PC-3 (cell line): ENCODE measurements around the gene SAP30. TPM values are rescaled to one million over a fixed set of nuclear protein-coding genes. Genes with fewer than 3 reads are reported as not detected.

Source experiments
- ATAC-seq: fragments of 200-7000 bp; cut with Tn5 transposase; 2 replicates; pipeline ENCODE4 v1.9.1; 2020; ENCODE audit warnings: mild to moderate bottlenecking, moderate library complexity
- BruUV-seq: library from RNA; stranded (reverse); fragments of 400-500 nt; replicated peaks from 2 replicates; lab custom pipeline; 2021; lab: Mats Ljungman, UMichigan
- CTCF ChIA-PET: fragments of 300-600 bp; sonication (Branson Sonifier 250); formaldehyde crosslinking; loops from one replicate; lab custom pipeline; 2022; ENCODE audit warnings: antibody characterized with exemption; lab: Charles Lee
- POLR2A ChIA-PET: fragments of 300-600 bp; sonication (Branson Sonifier 250); formaldehyde crosslinking; loops from one replicate; lab custom pipeline; 2022; ENCODE audit warnings: antibody characterized with exemption; ENCODE audit not compliant: unreplicated experiment; lab: Charles Lee
- DNase-seq: peaks from one replicate; pipeline ENCODE4 v3.0.0-alpha.2; 2015
- H2AFZ ChIP-seq: fragments of 300-600 bp; sonication (generic); 2 replicates; pipeline ENCODE4 v1.6.0; 2016; ENCODE audit warnings: antibody characterized with exemption, low read length
- H3F3A ChIP-seq: fragments of 300-600 bp; sonication (generic); one replicate; pipeline ENCODE4 v1.6.0; 2017; ENCODE audit warnings: antibody characterized with exemption, low read length, control low read depth, mild to moderate bottlenecking; ENCODE audit not compliant: unreplicated experiment
- H3K27ac ChIP-seq: fragments of 300-600 bp; sonication (generic); 2 replicates; pipeline ENCODE4 v1.5.1; 2016; ENCODE audit warnings: mild to moderate bottlenecking, low read length
- H3K27me3 ChIP-seq: fragments of 300-600 bp; sonication (generic); 2 replicates; pipeline ENCODE4 v1.6.1; 2016; ENCODE audit warnings: low read length, mixed read lengths
- H3K36me3 ChIP-seq: fragments of 300-600 bp; sonication (generic); 2 replicates; pipeline ENCODE4 v1.6.1; 2016; ENCODE audit warnings: low read depth, mixed run types, low read length, mixed read lengths
- H3K4me1 ChIP-seq: fragments of 300-600 bp; sonication (generic); 2 replicates; pipeline ENCODE4 v1.5.1; 2016; ENCODE audit warnings: low read length; ENCODE audit not compliant: insufficient read depth
- H3K4me2 ChIP-seq: fragments of 300-600 bp; sonication (generic); 2 replicates; pipeline ENCODE4 v1.6.0; 2016; ENCODE audit warnings: low read length
- H3K4me3 ChIP-seq: fragments of 300-600 bp; sonication (generic); 2 replicates; pipeline ENCODE4 v1.5.1; 2016; ENCODE audit warnings: mild to moderate bottlenecking, low read length, mixed read lengths
- H3K79me2 ChIP-seq: fragments of 300-600 bp; sonication (generic); 2 replicates; pipeline ENCODE4 v1.6.1; 2017; ENCODE audit warnings: low read length, mixed read lengths
- H3K9ac ChIP-seq: fragments of 300-600 bp; sonication (generic); 2 replicates; pipeline ENCODE4 v1.6.0; 2016; ENCODE audit warnings: mild to moderate bottlenecking, low read length
- H3K9me2 ChIP-seq: fragments of 300-600 bp; sonication (generic); replicated peaks from 2 replicates; pipeline ENCODE4 v1.6.1; 2016; ENCODE audit warnings: mixed run types, low read length, mixed read lengths
- H3K9me3 ChIP-seq: fragments of 300-600 bp; sonication (generic); 2 replicates; pipeline ENCODE4 v1.6.1; 2016; ENCODE audit warnings: low read length, mixed read lengths
- H4K20me1 ChIP-seq: fragments of 300-600 bp; sonication (generic); 2 replicates; pipeline ENCODE4 v1.6.1; 2016; ENCODE audit warnings: low read length, mixed read lengths
- CTCF ChIP-seq: fragments of 300-600 bp; sonication (generic); conservative IDR thresholded peaks from 2 replicates; pipeline ENCODE4 v1.5.1; 2017; ENCODE audit warnings: antibody characterized with exemption, low read depth, mild to moderate bottlenecking, low read length
- EZH2 ChIP-seq: fragments of 300-600 bp; sonication (generic); IDR thresholded peaks from one replicate; pipeline ENCODE4 v1.6.1; 2017; ENCODE audit warnings: antibody characterized with exemption, mild to moderate bottlenecking, low read length; ENCODE audit not compliant: unreplicated experiment
- EZH2phosphoT487 ChIP-seq: fragments of 300-600 bp; sonication (generic); IDR thresholded peaks from 2 replicates; pipeline ENCODE4 v1.6.1; 2018; ENCODE audit warnings: mild to moderate bottlenecking, antibody characterized with exemption, low read length, borderline replicate concordance
- intact Hi-C: fragments of 100-400 bp; cut with micrococcal nuclease; formaldehyde crosslinking; loops from 2 replicates; pipeline ENCODE4 v1.9.0; 2023
- total RNA-seq: library from RNA; depleted of rRNA; stranded (reverse); fragments of >200 nt; gene quantifications from 2 replicates; pipeline ENCODE4 v1.2.3, GENCODE V29; 2014

Gene SAP30
- total RNA-seq, 1 experiment from 2014 or later = 38.8 TPM

- Histone ChIP-seq H3K27ac (peak within 1 kb of the TSS; percentile 91), H4K20me1 (peaks cover 18% of the 10 kb centered on the region), H3K9me3 (no peaks in the 10 kb centered on the region), H3F3A (no peaks in the 10 kb centered on the region), H3K4me2 (peak within 1 kb of the TSS; percentile 96), H3K79me2 (peaks cover 50% of the 10 kb centered on the region), H3K4me1 (peaks cover 27% of the 10 kb centered on the region), H3K9me2 (no peaks in the 10 kb centered on the region), H3K27me3 (no peaks in the 10 kb centered on the region), H3K36me3 (peaks cover 21% of the 10 kb centered on the region), H3K4me3 (peak within 1 kb of the TSS; percentile 91), H3K9ac (peak within 1 kb of the TSS; percentile 100), H2AFZ (peak within 1 kb of the TSS; percentile 95)
- DNase-seq = peak; percentile 98
- TF ChIP-seq EZH2 (no peak), CTCF (no peak), EZH2phosphoT487 (no peak)
- CTCF ChIA-PET = interaction anchor here (0.7 to 1.5 kb wide), 3 partner anchors 15 to 84 kb away, joined by 3 to 4 read pairs (median 3); partner anchors contain the start of gene SAP30
- ATAC-seq = peak; percentile 84
- no TSS peak for BruUV-seq
- intact Hi-C loops = loop anchor here (1.0 to 2.0 kb wide), 2 partner anchors 35 to 83 kb away; no protein-coding TSS in a partner anchor
- POLR2A ChIA-PET = interaction anchor here (0.6 to 1.0 kb wide), 3 partner anchors 27 to 295 kb away, joined by 6 to 52 read pairs (median 8); partner anchors contain the start of gene SAP30
Observed at GRCh38 chr4:173334085-173334890, 36.5 kb upstream of the SAP30 start, which contains the start of gene HMGB2. Gene HMGB2 (minus strand): TSS chr4:173334358. CDS start chr4:173333649, 709 bp downstream.

- no peak for TF ChIP-seq CTCF
- H2AFZ ChIP-seq = peak overlapping the region; percentile 95
- POLR2A ChIA-PET = interaction anchor here (0.6 to 1.0 kb wide), 6 partner anchors 26 to 296 kb away, joined by 3 to 52 read pairs (median 5); partner anchors contain the start of gene SAP30
- H3K36me3 ChIP-seq = peaks cover 19% of the 10 kb centered on the region
- TSS peak; percentile 69 for BruUV-seq
- peak; percentile 89 for DNase-seq
- H3K27me3 ChIP-seq = no peaks in the 10 kb centered on the region
- H3K79me2 ChIP-seq = peaks cover 50% of the 10 kb centered on the region
- H3K27ac ChIP-seq = peak overlapping the region; percentile 91
- H4K20me1 ChIP-seq = peaks cover 18% of the 10 kb centered on the region
- CTCF ChIA-PET = interaction anchor here (0.6 to 1.5 kb wide), 4 partner anchors 16 to 83 kb away, joined by 3 to 4 read pairs (median 3); partner anchors contain the start of gene SAP30
- peak overlapping the region; percentile 97 for H3K9ac ChIP-seq
- peak overlapping the region; percentile 91 for H3K4me3 ChIP-seq
- peak; percentile 56 for ATAC-seq
- peak overlapping the region; percentile 96 for H3K4me2 ChIP-seq
- H3K4me1 ChIP-seq = peaks cover 27% of the 10 kb centered on the region
- H3K9me3 ChIP-seq = no peaks in the 10 kb centered on the region
- H3K9me2 ChIP-seq = no peaks in the 10 kb centered on the region
- H3F3A ChIP-seq = no peaks in the 10 kb centered on the region
- intact Hi-C loops = loop anchor here (1.0 to 2.0 kb wide), 2 partner anchors 34 to 82 kb away; no protein-coding TSS in a partner anchor
Observed at GRCh38 chr4:173334891-173335752, 35.6 kb upstream of the SAP30 start.
